UCSD-AML1 (cell line): Measurements from ENCODE around the gene BORCS5.

Experiments used
- DNase-seq: peaks from one replicate; lab custom pipeline; 2025; ENCODE audit not compliant: unreplicated experiment; lab: John Stamatoyannopoulos, UW

Gene BORCS5

GRCh38 chr12:12428961-12429657 is 72.2 kb downstream of the BORCS5 start:
- DNase-seq, result no peak

GRCh38 chr12:12432364-12432763 is 75.5 kb downstream of the BORCS5 start:
- DNase-seq, result no peak

GRCh38 chr12:12433203-12433731 is 76.4 kb downstream of the BORCS5 start:
- no peak for DNase-seq

GRCh38 chr12:12436831-12437345 is 80.0 kb downstream of the BORCS5 start:
- DNase-seq, result no peak

GRCh38 chr12:12439636-12440035 is 82.8 kb downstream of the BORCS5 start:
- peak; percentile 25 for DNase-seq

GRCh38 chr12:12440784-12441428 is 84.0 kb downstream of the BORCS5 start:
- DNase-seq, result no peak

- DNase-seq, result no peak
These were observed 84.5 kb downstream of the BORCS5 start for GRCh38 chr12:12441429-12441807.

- DNase-seq, result no peak
These were observed 85.1 kb downstream of the BORCS5 start for GRCh38 chr12:12441843-12442461.

- no peak for DNase-seq
These were observed 85.7 kb downstream of the BORCS5 start for GRCh38 chr12:12442548-12443071.

GRCh38 chr12:12443431-12443878 is 86.6 kb downstream of the BORCS5 start:
- DNase-seq, result no peak

- DNase-seq, result no peak
These were observed 88.4 kb downstream of the BORCS5 start for GRCh38 chr12:12445165-12445881.

- no peak for DNase-seq
These were observed 89.0 kb downstream of the BORCS5 start for GRCh38 chr12:12445882-12446181.

- DNase-seq, result no peak
These were observed 89.9 kb downstream of the BORCS5 start for GRCh38 chr12:12446786-12447185.

- DNase-seq, result no peak
These were observed 90.4 kb downstream of the BORCS5 start for GRCh38 chr12:12447236-12447635.

GRCh38 chr12:12447837-12448236 is 91.0 kb downstream of the BORCS5 start:
- DNase-seq, result no peak

GRCh38 chr12:12449533-12450025 is 92.7 kb downstream of the BORCS5 start:
- no peak for DNase-seq

GRCh38 chr12:12450043-12450471 is 93.2 kb downstream of the BORCS5 start:
- DNase-seq, result no peak

GRCh38 chr12:12451098-12451497 is 94.2 kb downstream of the BORCS5 start:
- no peak for DNase-seq

- DNase-seq, result no peak
These were observed 95.5 kb downstream of the BORCS5 start for GRCh38 chr12:12452326-12452902.

- no peak for DNase-seq
These were observed 96.8 kb downstream of the BORCS5 start for GRCh38 chr12:12453635-12454034.
